ENCODE results near the gene CDHR2.

CDHR2 gene

GRCh38 chr5:176542596-176543427 lies 6.3 kb upstream of the CDHR2 start:
- H3K4me3 ChIP-seq (ENCODE audit: low read depth, low read length): peak overlapping the region; percentile 52
- peak overlapping the region; percentile 75 for H3K27ac ChIP-seq
- no peaks in the 10 kb centered on the region for H3K27me3 ChIP-seq (ENCODE audit: insufficient read depth, low read depth, severe bottlenecking)
- no peaks in the 10 kb centered on the region for H3K36me3 ChIP-seq
- peak; percentile 31 for DNase-seq
- no peaks in the 10 kb centered on the region for H3K9me3 ChIP-seq (ENCODE audit: severe bottlenecking)
- TF ChIP-seq CTCF (IDR thresholded peaks at IDR 0.05; ENCODE audit: low read depth, low read length): peak; percentile 36; the same call in 1 of the 2 replicates

DNA sequence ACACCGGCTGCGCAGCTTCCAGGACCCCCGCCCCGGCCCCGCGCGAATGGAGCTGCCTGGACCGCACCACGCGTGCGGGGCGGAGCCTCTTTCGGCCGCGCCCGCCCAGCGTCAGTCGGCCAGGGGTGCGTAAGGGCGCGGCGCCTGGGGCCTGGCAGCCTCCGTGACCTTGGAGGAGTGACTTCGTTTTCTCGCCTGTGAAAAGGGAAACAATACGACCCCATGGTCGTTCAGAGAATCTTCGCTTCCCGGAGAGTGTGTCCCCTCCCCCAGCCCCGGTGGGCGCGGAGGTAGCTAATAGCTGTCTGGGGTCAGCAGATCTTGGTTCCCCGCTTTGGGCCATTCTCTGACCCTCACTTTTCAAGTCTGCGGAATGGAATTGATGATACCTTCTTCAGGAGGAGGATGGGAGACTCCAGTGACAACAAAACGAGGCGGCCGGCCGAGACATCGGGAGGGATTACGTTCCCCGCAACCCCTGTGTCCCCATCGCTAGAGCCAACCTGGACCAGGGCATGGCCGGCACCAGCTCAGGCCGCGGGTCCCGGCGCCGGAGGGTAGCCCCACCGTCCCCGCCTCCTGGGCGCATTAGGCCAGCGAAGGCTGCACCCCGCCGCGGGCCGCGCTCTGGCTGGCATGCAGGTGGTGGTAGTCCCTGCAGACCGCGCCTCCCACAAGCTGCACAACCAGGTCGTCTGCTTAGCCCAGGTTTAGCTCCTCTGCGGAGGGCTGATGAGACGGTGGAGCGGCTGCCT lies 5.5 kb upstream of the CDHR2 start:
- Histone ChIP-seq H3K4me3 (ENCODE audit: low read depth, low read length) (peak overlapping the region; percentile 52), H3K9me3 (ENCODE audit: severe bottlenecking) (no peaks in the 10 kb centered on the region), H3K36me3 (no peaks in the 10 kb centered on the region), H3K27me3 (ENCODE audit: insufficient read depth, low read depth, severe bottlenecking) (no peaks in the 10 kb centered on the region), H3K27ac (peak overlapping the region; percentile 74)
- peak; percentile 76 for DNase-seq
- no peak for TF ChIP-seq CTCF (IDR thresholded peaks at IDR 0.05; ENCODE audit: low read depth, low read length)

DNA sequence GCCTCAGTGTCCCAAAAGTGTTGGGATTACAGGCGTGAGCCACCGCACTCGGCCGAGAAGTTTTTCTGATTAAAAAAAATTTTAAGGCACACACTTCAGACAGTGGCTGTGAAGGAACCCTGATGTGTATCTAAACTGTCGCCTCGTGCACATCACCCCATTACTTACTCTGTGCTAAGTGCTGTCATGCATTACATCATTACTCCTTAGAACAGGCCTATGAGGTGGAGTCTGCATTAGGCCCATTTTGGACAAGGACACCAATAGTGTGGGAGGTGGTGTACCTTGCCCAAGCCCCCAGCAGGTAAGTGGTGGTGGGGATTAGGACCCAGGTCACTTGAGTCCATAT lies 3.8 kb upstream of the CDHR2 start:
- Histone ChIP-seq H3K4me3 (ENCODE audit: low read depth, low read length) (no peak overlapping the region), H3K27ac (no peak overlapping the region), H3K36me3 (no peaks in the 10 kb centered on the region), H3K27me3 (ENCODE audit: insufficient read depth, low read depth, severe bottlenecking) (no peaks in the 10 kb centered on the region), H3K9me3 (ENCODE audit: severe bottlenecking) (no peaks in the 10 kb centered on the region)
- DNase-seq: no peak
- no peak for TF ChIP-seq CTCF (IDR thresholded peaks at IDR 0.05; ENCODE audit: low read depth, low read length)

DNA sequence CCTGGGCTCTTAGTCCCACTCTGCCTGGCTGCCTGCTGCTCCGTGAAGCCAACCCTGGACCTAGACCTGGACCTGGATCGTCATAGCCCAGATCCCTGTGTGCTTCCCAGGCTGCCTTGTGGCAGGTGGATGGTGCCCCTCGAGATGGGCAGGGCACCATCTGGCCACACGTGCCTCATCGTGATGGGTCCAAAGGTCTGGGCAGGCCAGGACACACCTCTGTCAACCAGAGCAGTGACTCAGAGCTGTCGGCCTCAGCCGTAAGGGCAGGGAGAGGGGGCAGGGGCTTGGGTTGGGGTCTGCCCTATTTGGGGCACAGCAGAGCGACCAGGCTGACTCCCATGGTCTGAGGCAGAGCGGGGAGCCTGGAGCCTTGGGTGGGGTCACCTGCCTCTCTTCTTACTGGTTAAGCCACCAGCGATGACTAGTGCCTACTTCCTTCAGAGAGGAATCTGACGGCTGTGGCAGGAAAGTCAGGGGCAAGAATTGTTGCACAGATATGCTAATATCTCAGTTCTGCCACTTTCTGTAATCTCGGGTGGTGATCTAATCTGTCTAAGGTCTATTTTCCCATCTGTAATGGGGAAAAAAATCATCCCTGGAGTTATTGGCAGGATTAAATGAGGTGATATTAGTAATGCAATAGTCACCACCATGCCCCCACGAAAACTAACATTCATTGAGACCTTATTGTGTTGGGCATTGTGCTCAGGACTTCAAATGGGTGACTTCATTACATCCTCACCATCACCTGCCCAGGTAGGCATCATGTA lies 3.2 kb upstream of the CDHR2 start:
- Histone ChIP-seq H3K4me3 (ENCODE audit: low read depth, low read length) (no peak overlapping the region), H3K9me3 (ENCODE audit: severe bottlenecking) (no peaks in the 10 kb centered on the region), H3K27ac (no peak overlapping the region), H3K27me3 (ENCODE audit: insufficient read depth, low read depth, severe bottlenecking) (no peaks in the 10 kb centered on the region), H3K36me3 (no peaks in the 10 kb centered on the region)
- DNase-seq: no peak
- no peak for TF ChIP-seq CTCF (IDR thresholded peaks at IDR 0.05; ENCODE audit: low read depth, low read length)

DNA sequence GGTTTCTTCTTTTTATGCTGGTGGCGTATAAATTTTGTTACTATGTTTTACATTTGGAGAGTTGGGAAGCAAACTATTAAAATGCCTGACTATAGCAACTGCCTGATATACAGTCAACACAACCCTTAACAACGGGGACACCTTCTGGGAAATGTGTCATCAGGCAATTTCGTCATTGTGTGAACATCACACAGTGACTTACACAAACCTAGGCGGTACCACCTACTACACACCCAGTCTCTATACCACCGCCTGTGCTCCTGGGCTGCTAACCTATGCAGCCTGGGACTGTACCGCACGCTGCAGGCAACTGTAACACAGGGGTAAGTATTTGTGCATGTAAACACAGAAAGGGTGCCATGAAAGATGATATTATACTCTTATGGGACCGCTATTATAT lies 1.3 kb upstream of the CDHR2 start:
- no peak overlapping the region for H3K27ac ChIP-seq
- no peaks in the 10 kb centered on the region for H3K9me3 ChIP-seq (ENCODE audit: severe bottlenecking)
- H3K4me3 ChIP-seq (ENCODE audit: low read depth, low read length): no peak overlapping the region
- no peaks in the 10 kb centered on the region for H3K27me3 ChIP-seq (ENCODE audit: insufficient read depth, low read depth, severe bottlenecking)
- no peak for DNase-seq
- TF ChIP-seq CTCF (IDR thresholded peaks at IDR 0.05; ENCODE audit: low read depth, low read length): no peak
- H3K36me3 ChIP-seq: no peaks in the 10 kb centered on the region

Measured in WERI-Rb-1 (cell line).